Muscle of arm (tissue), 14 donors: ENCODE results near the gene PGRMC1. TPM values are rescaled to one million over a fixed set of nuclear protein-coding genes. Genes with fewer than 3 reads are reported as not detected.
"Not testable (repeated sequence)": the region's sequence is repeated elsewhere in the genome, so short reads cannot be mapped to it uniquely, and the experiment has no call there.

Experiments used
- DNase-seq: peaks from one replicate; pipeline ENCODE4 v3.0.0-alpha.2; 2013
- long read RNA-seq, 11 donors: transcript quantifications; one replicate each; lab custom pipeline, GENCODE V29; 2026
- polyA plus RNA-seq, 12 donors: library from polyadenylated mRNA; unstranded; fragments of 120-200 nt; gene quantifications; one replicate each; pipeline ENCODE4 v1.2.1, GENCODE V29; 2013; ENCODE audit not compliant: insufficient read length in 12 of 12

Gene PGRMC1
- polyA plus RNA-seq, result 100 to 1,000 TPM in 7 of 12 donors, 10 to 100 TPM in 4, not detected in 1; 85.4 to 188 (median 108) TPM
- long read RNA-seq, donor 1, transcript PGRMC1-201 (3 exons, 1,911 nt), result major isoform, 75 of 557 reads
- long read RNA-seq, donor 1, partial matches to known transcripts, result 477 of 557 reads
- long read RNA-seq, donor 1, other reads (novel, unspliced or antisense), result 5 of 557 reads
- long read RNA-seq, donor 2, transcript PGRMC1-201 (3 exons, 1,911 nt), result major isoform, 47 of 47 reads
- long read RNA-seq, donor 2, partial matches to known transcripts, result 0 of 47 reads
- long read RNA-seq, donor 2, other reads (novel, unspliced or antisense), result 0 of 47 reads
- long read RNA-seq, donor 3, transcript PGRMC1-201 (3 exons, 1,911 nt), result major isoform, 10 of 10 reads
- long read RNA-seq, donor 3, partial matches to known transcripts, result 0 of 10 reads
- long read RNA-seq, donor 3, other reads (novel, unspliced or antisense), result 0 of 10 reads
- long read RNA-seq, donor 4, transcript PGRMC1-201 (3 exons, 1,911 nt), result major isoform, 18 of 33 reads
- long read RNA-seq, donor 4, partial matches to known transcripts, result 15 of 33 reads
- long read RNA-seq, donor 4, other reads (novel, unspliced or antisense), result 0 of 33 reads
- long read RNA-seq, donor 5, transcript PGRMC1-201 (3 exons, 1,911 nt), result major isoform, 38 of 219 reads
- long read RNA-seq, donor 5, partial matches to known transcripts, result 181 of 219 reads
- long read RNA-seq, donor 5, other reads (novel, unspliced or antisense), result 0 of 219 reads
- long read RNA-seq, donor 6, transcript PGRMC1-201 (3 exons, 1,911 nt), result major isoform, 17 of 43 reads
- long read RNA-seq, donor 6, partial matches to known transcripts, result 26 of 43 reads
- long read RNA-seq, donor 6, other reads (novel, unspliced or antisense), result 0 of 43 reads
- long read RNA-seq, donor 7, transcript PGRMC1-201 (3 exons, 1,911 nt), result major isoform, 8 of 27 reads
- long read RNA-seq, donor 7, partial matches to known transcripts, result 19 of 27 reads
- long read RNA-seq, donor 7, other reads (novel, unspliced or antisense), result 0 of 27 reads
- long read RNA-seq, donor 8, transcript PGRMC1-201 (3 exons, 1,911 nt), result major isoform, 30 of 214 reads
- long read RNA-seq, donor 8, partial matches to known transcripts, result 184 of 214 reads
- long read RNA-seq, donor 8, other reads (novel, unspliced or antisense), result 0 of 214 reads
- long read RNA-seq, donor 9, transcript PGRMC1-201 (3 exons, 1,911 nt), result major isoform, 30 of 30 reads
- long read RNA-seq, donor 9, partial matches to known transcripts, result 0 of 30 reads
- long read RNA-seq, donor 9, other reads (novel, unspliced or antisense), result 0 of 30 reads
- long read RNA-seq, donor 10, transcript PGRMC1-201 (3 exons, 1,911 nt), result major isoform, 25 of 97 reads
- long read RNA-seq, donor 10, partial matches to known transcripts, result 72 of 97 reads
- long read RNA-seq, donor 10, other reads (novel, unspliced or antisense), result 0 of 97 reads
- long read RNA-seq, donor 11, transcript PGRMC1-201 (3 exons, 1,911 nt), result major isoform, 37 of 43 reads
- long read RNA-seq, donor 11, partial matches to known transcripts, result 0 of 43 reads
- long read RNA-seq, donor 11, other reads (novel, unspliced or antisense), result 6 of 43 reads

- DNase-seq, result peak; percentile 83
Observed at GRCh38 chrX:119235872-119236622, at the start of gene PGRMC1. Gene PGRMC1, plus strand, starts transcription at chrX:119236285. Its CDS starts 79 bp downstream, at chrX:119236364.

DNA sequence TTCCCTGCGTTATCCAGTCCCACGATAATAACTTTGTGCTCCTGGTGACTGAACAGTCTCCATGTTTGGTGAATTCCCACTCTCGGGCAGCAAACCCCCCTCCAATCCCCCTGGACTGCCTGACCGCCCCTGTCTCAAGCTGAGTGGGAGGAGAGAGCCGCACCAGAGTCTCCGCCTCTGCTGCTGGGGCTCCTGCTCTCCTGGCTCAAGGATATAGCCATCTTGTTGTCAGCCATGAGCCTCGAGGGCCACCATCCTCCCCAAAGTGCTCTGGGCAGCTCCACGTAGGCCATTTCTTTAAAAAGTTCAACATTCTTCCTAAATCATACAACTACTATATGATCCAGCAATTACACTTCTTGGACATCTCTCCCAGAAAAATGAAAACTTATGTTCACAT, 49.3 kb upstream of the PGRMC1 start:
- peak; percentile 19 for DNase-seq

DNA sequence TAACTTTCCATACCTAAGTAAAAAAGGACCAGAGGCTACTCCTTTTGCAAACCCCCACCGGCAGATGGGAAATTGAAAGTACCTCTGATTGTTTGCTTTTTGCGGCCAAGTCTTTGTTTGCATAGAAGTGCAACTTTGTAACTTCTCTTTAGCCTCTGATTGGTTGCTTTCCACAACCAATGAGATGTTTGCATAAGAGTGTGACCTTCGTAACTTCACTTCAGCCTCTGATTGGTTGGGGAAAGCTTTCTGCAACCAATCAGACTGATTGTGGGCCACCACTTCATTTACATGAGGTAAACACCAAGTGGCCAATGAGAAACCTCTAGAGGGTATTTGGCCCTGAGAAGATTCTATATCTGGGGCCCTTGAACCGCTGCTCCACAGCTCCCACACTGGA, 48.8 kb upstream of the PGRMC1 start:
- DNase-seq, result no peak

- DNase-seq, result no peak
Observed at GRCh38 chrX:119189115-119189514, 47.0 kb upstream of the PGRMC1 start.

- peak; percentile 86 for DNase-seq
Observed at GRCh38 chrX:119189595-119189994, 46.5 kb upstream of the PGRMC1 start.

DNA sequence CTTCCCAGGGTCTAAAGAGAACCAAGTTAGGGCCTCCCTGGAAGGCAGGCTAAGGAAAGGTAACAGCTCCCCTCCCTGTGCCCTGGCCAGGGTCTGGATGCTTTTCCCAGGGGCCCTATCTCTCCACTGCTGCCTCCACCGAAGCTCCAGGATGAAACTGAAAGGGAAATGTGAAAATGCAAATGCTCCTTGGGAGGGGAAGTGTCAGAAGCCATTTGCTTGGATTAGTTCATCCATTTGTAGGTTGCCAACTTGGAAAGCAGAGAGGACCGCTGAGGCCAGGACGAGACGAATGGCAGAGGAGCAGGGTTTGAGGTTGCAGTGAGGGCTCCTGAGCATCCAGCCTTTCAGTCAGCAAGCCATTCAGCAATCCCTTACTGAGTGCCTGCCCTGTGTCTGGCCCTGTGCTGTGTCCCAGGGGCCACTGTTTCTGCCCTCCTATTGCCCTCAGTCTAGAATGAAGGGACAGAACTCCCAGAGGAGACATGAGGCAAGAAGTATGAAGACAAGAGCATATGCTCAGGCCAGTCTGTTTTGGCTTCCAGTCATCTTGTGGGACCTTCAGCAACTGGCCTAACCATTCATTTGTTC, 45.9 kb upstream of the PGRMC1 start:
- DNase-seq, result peak; percentile 81

GRCh38 chrX:119190831-119191230, 45.3 kb upstream of the PGRMC1 start:
- peak; percentile 90 for DNase-seq

DNA sequence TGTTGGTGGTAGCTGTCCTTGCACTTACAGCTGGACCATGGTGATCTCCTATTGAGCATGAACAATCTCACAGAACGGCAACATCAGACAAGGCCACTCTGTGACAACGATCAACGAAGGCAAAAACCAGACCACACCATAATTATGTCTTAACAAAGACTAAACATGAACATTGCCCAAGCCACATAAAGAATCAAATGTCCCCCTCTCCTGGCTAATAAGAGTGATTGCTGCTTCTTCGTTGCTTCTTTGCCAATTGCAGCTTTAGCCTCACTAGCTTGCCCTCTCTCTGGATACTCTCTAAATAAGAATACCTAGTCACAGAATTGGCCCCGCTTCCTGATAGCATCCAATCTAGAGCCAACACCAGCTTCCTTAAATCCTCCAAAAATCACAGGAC, 41.5 kb upstream of the PGRMC1 start:
- no peak for DNase-seq

DNA sequence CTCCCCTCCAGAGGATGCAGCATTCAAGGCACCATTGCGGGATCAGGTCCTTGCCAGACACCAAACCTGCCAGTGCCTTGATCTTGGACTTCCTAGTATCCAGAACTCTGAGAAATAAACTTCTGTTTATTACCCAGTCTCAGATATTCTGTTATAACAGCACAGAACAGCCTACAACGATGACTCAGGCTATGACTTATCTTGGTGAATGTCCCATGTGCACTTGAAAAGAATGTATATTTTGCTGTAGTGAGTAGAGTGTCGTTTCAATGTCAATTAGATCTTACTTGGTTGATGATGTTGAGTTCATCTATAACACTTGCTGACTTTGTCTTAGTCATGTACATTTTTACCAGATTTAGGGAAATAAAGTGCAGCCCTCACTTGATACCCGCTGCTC, 34.5 kb upstream of the PGRMC1 start:
- DNase-seq, result no peak

GRCh38 chrX:119206203-119206602, 29.9 kb upstream of the PGRMC1 start:
- DNase-seq, result no peak

DNA sequence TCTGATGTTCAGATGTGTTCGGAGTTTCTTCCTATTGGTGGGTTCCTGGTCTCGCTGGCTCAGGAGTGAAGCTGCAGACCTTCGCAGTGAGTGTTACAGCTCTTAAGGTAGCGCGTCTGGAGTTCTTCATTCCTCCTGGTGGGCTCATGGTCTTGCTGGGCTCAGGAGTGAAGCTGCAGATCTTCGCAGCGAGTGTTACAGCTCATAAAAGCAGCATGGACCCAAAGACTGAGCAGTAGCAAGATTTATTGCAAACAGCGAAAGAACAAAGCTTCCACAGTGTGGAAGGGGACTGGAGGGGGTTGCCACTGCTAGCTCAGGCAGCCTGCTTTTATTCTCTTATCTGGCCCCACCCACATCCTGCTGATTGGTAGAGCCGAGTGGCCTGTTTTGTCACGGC, 28.6 kb upstream of the PGRMC1 start:
- DNase-seq, result not testable (repeated sequence)

GRCh38 chrX:119208401-119209057, 27.6 kb upstream of the PGRMC1 start:
- DNase-seq, result no peak

DNA sequence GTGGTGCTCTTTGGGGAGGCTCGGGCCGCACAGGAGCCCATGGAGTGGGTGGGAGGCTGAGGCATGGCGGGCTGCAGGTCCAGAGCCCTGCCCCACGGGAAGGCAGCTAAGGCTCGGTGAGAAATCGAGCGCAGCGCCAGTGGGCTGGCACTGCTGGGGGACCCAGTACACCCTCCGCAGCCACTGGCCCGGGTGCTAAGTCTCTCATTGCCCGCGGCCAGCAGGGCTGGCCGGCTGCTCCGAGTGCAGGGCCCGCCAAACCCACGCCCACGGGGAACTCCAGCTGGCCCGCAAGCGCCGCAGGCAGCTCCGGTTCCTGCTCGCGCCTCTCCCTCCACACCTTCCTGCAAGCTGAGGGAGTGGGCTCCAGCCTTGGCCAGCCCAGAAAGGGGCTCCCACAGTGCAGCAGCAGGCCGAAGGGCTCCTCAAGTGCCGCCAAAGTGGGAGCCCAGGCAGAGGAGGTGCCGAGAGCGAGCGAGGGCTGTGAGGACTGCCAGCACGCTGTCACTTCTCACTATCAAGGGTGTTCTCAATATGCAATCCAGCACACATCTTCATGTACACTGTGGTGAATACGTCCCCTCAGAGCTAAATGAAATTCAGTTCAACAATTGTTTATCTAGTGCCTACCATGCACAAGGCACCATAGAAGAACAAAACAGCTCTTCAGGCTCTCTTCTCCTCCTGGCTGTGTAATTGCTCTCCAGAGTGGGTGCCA, 25.0 kb upstream of the PGRMC1 start:
- DNase-seq, result not testable (repeated sequence)

- DNase-seq, result no peak
Observed at GRCh38 chrX:119211649-119212014, 24.5 kb upstream of the PGRMC1 start.

DNA sequence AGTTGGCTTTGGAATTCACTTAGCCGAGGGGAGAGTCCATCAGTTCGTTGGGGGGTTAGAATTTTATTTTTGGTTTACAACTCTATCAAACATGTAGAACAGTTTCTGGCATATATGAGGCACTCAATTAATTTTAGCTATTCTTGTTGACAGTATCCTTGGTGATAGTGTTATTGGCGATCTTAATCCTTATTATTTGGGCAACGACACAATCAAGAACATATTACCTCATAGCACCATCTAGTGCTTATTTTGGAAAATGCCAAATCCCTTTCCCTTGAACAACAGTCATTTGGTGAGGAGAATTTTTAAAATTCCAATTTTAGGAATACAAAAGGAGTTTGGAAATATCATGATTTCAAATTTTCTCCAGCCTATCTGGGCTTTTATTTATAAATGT, 17.9 kb upstream of the PGRMC1 start:
- DNase-seq, result peak; percentile 38

DNA sequence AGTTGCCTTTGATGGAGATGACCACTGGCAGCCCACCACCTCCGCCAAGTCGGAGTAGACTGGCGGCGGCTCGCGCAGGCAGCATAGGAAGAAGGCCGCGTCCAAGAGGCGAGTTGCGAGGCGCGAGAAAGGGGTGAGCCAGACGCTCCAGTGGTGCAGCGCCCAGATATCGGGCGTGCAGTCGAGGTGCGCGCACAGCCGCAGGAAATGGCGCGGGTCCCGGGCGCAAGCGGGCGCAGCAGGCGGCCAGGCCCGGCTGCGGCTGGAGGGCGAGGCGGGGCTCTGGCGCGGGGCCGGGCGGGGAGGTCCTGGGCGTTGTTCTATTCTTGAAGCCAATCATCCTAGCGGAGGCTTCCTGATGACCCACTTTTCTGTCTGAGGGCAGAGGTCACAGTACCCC, 13.2 kb upstream of the PGRMC1 start:
- no peak for DNase-seq

DNA sequence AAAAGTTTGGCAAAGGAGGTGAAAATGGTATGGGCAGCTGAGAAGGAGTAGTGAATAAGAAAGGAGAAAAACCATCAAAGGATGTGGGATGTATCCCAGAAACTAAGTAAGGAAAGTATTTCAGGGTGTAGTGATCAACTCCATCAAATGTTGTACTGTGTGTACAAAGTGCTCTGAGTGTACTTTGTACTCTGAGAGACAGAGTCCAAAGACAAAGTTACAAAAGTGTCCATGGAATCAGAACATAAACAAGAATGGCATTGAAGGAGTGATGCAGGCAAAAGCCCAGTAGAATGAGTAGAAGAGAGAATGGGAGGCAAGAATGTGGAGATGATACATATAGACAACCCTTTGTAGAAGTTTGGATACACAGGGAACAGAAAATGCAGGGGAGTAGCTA, 12.3 kb upstream of the PGRMC1 start:
- no peak for DNase-seq

DNA sequence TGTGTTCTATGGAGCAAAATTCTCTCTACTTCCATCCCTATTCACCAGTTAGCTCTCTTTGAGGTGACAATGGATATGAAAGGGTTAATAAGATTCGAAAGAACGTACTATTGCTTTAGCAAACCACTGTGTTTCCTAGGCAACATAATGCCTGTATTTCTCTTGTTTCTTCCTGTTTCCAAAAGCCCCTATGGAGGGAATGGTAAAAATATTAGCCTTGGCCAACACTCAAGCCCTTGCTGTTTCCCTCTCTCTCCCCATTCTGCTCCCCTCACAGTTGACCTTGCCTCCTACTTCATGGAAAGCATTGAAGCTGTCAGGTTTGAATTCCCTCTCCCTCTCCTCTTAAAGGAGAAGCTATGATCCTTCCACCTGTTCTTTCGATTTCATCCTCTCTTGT, 9.6 kb upstream of the PGRMC1 start:
- DNase-seq, result peak; percentile 58
